GM21515 (cell line): ENCODE data around the gene RNU7-1.
A peak's percentile ranks its signal among the peaks of the same experiment; 100 is the strongest.

Experiments
- ATAC-seq: cut with Tn5 transposase; IDR thresholded peaks from one replicate; pipeline ENCODE4 v1.9.1; 2021; ENCODE audit not compliant: unreplicated experiment

Gene RNU7-1

DNA sequence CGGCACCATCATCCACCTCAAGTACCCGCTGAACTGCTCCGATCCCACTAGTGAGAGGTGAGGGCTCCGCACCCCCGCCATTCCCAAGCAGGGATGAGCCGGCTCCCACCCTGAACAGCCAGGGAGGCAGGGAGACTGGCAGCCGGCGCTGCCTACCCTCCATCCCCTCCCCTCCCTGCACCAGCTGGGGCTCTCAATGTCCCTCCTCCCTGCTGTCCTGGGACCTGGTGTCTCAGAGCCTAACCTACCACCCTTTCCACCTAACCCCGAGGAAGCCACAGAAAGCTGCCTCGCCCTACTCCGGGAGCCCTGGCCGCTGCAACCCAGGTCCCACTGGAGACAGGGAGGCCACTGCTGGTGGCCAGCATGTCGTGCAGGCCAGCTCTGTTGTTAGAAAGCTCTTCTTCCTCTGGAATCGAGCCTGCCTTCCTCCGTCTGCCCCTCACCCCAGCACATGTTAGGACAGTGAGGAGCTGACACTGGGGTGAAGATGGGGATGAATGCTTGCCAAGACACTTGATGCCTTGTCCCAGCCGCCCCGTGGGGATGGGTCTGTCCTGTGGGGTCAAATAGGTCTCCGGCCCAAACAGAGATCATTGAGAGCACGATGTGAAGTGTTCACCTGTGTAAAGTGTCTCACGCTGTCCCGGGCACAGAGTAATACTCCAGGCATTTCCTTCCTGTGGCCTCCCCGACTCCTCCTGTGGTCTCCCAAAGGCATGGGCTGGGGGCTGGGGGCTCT is 8.7 kb downstream of the RNU7-1 start:
- ATAC-seq = no peak

DNA sequence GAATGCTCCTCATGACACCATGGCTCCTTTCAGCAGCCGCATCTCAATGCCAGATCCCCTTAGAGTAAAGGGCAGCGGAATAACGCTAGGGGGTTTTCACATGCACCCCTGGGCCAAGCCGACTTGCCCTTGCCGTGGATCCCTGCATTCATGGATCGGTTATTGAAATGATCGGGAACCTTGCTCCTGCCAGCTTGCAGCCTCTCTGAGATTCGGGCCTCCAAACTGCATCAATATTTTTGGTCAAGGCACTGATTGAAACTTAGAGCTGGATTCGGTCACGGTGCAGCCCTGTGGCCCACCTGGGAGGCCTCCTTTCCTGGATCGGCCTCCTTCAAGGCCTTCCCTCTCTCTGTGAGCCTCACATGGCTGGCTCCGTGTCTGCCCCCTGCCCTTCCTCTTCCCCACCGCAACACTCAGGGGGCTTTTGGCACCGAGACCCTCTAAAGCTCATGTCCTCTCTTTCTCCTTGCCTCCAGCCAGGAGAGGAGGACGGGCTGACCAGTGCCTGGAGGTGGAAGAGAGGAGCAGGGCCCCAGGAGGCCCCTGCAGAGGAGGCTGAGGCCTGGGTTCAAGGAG is 9.3 kb downstream of the RNU7-1 start:
- no peak for ATAC-seq

DNA sequence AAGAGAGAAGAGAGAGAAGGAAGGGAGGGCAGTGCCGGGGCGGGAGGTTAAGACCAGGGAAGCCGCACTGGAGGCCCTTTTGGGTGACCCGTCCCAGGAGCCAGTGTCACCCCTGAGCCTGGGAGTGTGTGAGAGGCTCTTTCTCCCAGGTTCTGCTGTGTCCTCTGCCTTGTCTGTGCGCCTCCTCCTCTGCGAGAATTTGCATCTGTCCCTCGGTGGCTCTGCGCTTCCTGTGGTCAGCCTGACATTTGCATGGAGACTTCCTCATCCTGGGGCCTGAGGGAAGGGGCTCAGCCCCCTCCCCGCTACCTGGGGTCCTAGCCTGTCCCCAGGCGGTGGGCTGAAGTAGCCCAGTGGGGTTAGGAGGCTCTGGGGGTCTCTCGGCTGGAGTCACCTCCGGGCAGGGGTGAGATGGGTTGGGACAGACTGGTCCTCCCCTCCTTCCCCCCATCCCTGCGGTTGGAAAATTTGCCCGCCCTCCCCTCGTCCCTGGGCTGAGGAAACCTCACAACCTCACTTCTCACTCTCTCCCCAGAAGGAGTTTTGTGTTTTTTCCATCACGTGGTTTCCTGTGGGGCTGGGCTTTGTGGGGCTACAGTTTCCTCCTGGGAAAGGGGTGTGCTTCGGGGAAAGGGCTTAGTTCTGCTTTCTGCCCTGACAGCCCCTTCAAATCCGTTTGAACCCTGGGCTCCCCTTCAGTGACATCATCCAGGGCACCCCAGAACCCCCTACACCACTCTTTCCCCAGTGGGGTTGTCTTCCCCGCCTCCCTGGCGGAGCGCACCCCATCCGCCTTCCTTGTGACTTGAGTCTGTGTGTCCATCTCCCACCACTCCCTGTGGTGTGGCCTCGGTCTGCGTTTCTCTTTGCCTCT is 10.1 kb downstream of the RNU7-1 start:
- peak; percentile 36 for ATAC-seq

DNA sequence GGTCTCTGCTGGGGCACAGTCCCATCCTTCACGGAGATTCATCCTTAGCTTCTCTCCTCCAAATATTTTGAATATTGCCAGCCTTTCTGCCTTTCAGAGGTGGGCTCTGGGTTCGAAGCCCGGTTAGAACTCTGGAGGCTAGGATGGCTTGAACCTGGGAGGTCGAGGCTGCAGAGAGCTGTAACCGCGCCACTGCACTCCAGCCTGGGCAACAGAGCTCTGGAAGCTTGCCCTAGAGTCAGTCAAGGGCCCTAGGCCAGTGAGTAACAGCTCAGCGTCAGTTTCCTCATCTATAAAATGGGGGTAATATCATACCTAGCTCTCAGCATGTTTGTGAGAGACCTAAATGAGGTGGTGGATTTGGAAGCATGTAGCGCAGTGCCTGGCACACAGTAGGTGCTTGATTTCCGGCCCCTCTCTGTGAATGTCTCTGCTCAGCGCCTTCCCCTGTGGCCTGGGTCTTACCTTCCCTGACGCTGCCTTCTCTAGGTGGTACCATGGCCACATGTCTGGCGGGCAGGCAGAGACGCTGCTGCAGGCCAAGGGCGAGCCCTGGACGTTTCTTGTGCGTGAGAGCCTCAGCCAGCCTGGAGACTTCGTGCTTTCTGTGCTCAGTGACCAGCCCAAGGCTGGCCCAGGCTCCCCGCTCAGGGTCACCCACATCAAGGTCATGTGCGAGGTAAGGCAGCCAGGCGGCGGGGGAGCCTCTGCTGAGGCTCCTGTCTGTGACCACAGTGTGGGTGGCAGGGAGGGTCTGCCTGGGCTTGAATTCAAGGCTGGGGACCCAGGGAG is 10.9 kb downstream of the RNU7-1 start:
- ATAC-seq = no peak

DNA sequence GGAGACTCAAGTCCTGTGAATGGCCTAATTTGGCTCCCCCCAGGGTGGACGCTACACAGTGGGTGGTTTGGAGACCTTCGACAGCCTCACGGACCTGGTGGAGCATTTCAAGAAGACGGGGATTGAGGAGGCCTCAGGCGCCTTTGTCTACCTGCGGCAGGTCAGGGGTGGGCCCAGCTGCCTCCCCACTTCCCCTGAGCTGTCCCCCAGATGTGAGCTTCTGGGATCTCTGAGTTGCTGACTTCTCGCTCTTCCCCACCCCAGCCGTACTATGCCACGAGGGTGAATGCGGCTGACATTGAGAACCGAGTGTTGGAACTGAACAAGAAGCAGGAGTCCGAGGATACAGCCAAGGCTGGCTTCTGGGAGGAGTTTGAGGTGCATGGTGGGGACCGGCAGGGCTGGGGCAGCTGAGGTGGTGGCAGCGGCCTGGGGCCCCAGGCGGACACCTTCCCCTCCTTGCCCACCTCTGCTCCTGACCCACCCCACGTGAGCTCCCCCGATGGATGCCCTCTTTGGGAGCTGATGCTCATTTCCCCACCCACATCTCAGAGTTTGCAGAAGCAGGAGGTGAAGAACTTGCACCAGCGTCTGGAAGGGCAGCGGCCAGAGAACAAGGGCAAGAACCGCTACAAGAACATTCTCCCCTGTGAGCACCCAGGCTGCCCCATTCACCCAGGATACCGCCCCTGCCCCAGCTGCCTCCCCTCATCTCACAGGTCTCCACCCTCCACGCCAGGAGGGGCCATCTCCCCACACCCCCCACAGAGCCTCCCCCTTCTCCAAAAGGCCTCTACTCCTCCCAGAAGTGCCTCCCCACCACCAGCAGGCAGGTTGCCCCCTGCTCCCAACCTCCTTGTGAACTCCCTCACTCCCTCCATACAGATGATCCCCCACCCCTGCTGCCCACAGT is 11.7 kb downstream of the RNU7-1 start:
- no peak for ATAC-seq

DNA sequence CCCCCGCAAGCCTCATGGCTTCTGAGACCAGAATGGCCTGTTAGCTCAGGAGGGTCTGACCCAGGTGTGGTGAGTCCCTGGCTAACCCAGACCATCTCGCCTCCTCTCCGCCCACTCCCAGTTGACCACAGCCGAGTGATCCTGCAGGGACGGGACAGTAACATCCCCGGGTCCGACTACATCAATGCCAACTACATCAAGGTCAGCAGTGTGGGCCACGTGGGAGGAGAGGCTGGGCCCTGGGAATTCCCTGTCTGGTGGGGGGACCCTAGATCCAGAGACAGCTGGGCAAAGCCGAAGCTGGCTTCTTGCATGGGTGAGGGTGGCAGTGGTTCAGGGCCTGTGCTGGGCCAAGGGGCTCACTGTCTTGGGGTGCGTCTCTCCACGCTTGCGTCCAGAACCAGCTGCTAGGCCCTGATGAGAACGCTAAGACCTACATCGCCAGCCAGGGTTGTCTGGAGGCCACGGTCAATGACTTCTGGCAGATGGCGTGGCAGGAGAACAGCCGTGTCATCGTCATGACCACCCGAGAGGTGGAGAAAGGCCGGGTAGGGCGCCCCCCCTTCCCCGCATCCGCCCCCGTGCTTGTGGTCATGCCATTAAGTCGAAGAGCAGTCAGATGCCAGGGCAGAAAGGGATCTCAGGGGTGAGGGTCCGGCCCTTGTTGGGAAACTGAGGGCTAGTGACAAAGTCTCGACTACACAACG is 12.6 kb downstream of the RNU7-1 start:
- no peak for ATAC-seq

DNA sequence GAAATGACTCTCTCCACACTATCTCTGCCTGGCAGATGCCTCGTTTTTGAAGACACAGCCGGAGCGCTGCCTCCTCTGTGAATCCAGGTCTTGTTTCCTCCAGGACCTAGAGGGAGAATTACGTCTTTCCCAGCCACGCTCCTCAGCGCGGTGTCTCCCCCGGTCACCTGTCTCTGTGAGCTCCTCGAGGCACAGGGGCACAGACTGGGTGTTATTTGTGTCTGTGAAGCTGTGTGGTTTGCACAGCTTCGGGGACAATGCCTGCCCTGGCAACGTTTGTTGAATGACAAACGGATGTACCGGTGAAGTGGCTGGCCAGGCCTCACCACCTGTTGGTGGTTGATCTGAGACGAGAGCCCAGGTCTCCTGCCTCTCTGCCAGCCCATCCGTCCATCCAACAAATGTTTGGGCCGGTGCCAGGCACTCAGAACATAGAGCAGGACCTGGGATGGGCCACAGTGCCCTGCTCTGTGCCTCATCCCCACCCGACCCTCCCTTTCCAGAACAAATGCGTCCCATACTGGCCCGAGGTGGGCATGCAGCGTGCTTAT is 13.6 kb downstream of the RNU7-1 start:
- ATAC-seq = no peak

DNA sequence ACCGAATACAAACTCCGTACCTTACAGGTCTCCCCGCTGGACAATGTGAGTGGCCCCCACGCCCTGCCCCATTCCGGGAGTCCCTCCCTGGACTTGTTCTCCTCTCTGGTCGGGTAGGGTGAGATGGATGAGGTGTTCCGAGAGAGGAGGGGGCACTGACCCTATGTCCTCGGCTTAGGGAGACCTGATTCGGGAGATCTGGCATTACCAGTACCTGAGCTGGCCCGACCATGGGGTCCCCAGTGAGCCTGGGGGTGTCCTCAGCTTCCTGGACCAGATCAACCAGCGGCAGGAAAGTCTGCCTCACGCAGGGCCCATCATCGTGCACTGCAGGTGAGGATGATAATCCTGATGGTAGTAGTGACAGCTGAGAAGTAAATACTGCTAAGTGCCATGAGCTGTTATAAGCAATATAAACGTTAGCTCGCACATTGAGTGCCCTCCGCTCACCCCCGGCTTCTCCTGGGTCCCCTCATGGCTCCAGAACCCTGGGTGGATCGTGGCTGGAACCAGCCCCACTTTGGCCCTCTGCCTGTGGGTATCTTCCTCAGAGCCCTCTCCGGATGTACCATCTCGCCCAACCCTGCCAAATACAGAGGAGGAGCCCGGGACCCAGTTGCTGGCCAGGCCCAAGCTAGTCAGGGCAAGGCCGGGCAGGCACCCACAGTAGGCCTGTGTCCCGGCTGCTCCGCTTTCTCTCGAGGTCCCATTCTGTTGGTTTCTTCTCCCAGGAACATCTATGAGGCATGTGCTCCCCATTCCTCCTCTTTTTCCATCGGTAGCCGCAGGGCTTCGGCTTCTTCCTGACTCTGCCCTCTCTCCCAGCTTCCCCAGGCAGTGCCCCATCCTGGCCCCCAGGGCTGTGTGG is 14.4 kb downstream of the RNU7-1 start:
- ATAC-seq = no peak

DNA sequence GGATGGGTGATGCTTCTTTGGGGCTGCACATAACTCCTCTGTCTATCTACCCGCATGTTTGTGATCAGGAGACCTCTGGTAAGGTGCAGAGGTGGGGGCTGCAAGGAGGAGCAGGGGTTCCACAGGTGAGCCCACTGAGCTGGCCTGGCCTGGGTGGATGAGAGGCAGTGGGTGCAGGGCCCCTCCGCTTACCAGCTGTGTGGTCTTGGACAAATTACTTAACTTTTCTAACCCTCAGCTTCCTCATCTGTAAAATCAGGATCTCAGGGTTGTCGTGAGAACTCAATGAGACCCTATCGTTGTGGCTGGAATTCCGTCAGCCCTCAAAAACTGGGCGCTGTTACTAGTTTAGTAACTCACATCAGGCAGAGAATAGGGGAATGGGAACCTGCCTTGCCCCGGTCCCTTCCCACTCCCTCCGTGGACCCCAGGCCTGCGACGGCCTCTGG is 15.0 kb downstream of the RNU7-1 start:
- ATAC-seq = no peak

GRCh38 chr12:6959058-6959804 is 15.6 kb downstream of the RNU7-1 start:
- ATAC-seq = peak; percentile 45

DNA sequence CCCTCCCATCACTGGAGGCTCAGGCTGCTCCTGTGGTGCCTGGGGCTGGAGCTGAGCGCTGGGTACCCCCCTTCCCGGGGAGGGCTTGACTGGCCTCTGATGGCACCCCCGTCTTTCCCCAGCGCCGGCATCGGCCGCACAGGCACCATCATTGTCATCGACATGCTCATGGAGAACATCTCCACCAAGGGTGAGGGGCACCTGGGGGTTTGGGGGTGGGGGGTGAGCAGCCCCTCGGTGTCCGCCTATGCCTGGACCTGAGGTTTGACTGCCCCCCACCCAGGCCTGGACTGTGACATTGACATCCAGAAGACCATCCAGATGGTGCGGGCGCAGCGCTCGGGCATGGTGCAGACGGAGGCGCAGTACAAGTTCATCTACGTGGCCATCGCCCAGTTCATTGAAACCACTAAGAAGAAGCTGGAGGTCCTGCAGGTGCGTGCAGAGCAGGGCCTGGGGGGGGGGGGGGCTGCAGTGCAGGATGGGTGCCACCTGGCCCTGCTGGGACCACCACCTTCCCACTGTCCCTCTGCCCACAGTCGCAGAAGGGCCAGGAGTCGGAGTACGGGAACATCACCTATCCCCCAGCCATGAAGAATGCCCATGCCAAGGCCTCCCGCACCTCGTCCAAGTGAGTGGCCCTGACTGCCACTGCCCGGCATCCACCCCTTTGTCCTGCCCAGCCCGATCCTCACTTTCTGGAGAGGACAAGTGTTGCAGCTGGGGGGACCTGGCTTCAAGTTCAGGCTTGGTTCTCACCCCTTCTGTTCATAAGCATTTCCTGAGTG is 16.4 kb downstream of the RNU7-1 start:
- ATAC-seq = no peak

DNA sequence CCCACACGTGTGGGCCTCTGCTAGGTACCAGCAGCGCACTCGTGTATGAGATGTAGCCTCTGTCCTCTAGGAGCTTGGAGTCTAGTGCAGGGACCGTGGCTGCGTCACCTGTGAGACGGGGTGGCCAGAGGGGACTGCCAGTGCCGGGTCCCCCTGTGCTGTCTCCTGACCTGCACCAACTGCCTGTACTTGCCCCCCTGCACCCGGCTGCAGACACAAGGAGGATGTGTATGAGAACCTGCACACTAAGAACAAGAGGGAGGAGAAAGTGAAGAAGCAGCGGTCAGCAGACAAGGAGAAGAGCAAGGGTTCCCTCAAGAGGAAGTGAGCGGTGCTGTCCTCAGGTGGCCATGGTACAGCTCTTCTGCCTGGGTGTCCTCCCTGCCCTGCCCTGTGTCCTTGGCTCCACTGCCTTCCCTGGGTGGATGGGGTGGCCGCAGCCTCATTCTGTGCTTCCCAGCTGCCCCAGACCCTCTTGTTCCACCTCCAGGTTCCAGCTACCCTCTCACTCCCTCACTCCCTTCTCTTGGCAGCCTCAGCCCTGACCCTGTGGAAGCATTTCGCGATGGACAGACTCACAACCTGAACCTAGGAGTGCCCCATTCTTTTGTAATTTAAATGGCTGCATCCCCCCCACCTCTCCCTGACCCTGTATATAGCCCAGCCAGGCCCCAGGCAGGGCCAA is 17.1 kb downstream of the RNU7-1 start:
- peak; percentile 21 for ATAC-seq

DNA sequence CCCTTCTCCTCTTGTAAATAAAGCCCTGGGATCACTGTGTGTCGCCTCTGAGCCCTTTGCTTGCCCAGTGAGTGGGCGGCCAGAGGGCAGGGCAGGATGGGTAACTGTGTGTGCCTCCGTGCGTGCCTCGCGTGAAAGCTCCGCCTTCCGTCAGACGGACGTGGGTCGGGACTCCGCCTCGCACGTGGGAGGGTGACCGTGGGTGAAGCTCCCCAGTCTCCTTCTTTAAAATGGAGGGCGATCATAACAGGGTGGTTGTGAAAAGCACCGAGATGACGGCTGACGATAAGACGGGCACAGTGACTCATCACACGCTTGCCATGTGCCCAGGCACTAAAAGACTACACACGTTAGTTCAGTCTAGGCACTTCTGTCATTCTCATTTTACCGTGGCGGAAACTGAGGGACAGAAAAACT is 17.7 kb downstream of the RNU7-1 start:
- no peak for ATAC-seq

- ATAC-seq = no peak
Measured at GRCh38 chr12:6961695-6962284, 18.2 kb downstream of the RNU7-1 start.

DNA sequence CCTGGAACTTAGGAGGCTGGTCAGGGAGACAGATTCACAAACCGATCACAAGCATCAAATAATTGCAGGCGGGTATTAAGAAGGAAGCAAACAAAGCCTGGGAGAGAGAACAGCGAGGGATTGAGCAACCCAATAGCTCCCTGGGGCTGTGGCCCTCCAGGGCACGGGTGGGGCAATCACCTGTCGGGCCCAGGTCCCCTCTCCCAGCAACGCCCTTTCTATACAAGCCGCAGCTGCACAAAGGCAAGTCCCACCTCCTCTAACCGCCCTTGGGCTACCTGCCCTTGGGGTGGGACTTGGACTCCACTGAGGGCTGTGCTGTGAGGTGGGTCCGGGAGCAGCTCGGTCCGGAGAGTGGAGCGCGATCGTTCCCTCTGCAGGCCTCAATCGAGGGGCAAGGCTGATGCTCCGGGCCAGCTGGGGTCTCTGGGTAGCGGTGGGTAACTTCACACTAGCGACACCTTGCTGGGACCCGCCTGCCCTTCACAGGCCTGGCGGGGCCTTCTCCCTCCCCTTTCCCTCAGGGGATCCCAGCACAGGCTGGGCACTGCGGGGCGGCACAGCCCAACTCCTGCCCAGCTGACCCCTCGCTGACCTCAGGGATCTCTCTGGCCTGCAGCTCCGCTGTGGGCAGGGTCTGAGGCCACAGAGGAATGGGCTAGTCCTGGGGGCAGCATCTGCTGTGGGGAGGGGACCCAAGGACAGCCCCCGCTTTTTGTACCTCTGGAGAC is 18.8 kb downstream of the RNU7-1 start:
- ATAC-seq = no peak
